Activated T-helper 17 cell treated with anti-CD3 and anti-CD28 coated beads, Interleukin-2, amount 50 U/mL, for 72 hours (primary cell): ENCODE data around the gene BOLL. TPM values are rescaled to one million over a fixed set of nuclear protein-coding genes. Genes with fewer than 3 reads are reported as not detected.

Experiments used
- ATAC-seq: fragments of 150-1000 bp; cut with Tn5 transposase; replicated peaks from 2 replicates; pipeline ENCODE4 v1.10.0; 2021; ENCODE audit warnings: mild to moderate bottlenecking, moderate library complexity
- H3K27ac Mint-ChIP-seq: one replicate; pipeline ENCODE4 v1.8.0; 2022; ENCODE audit warnings: mixed read lengths
- H3K27me3 Mint-ChIP-seq: one replicate; pipeline ENCODE4 v1.8.0; 2022; ENCODE audit warnings: mixed read lengths
- H3K36me3 Mint-ChIP-seq: one replicate; pipeline ENCODE4 v1.8.0; 2022; ENCODE audit warnings: low read depth, mild to moderate bottlenecking, mixed read lengths
- H3K4me1 Mint-ChIP-seq: one replicate; pipeline ENCODE4 v1.8.0; 2022; ENCODE audit warnings: mixed read lengths
- H3K4me3 Mint-ChIP-seq: one replicate; pipeline ENCODE4 v1.8.0; 2022; ENCODE audit warnings: mild to moderate bottlenecking, mixed read lengths
- H3K9me3 Mint-ChIP-seq: one replicate; pipeline ENCODE4 v1.8.0; 2022; ENCODE audit warnings: mixed read lengths
- total RNA-seq, 2 donors: library from RNA; stranded (reverse); gene quantifications; one replicate each; pipeline ENCODE4 v1.2.3, GENCODE V29; 2022

BOLL gene
- total RNA-seq, 2 donors from 2014 or later = not detected

GRCh38 chr2:197804758-197805714 lies 19.9 kb upstream of the BOLL start:
- peaks cover 28% of the 10 kb centered on the region for H3K4me1 Mint-ChIP-seq
- H3K27ac Mint-ChIP-seq = no peak overlapping the region
- H3K36me3 Mint-ChIP-seq = no peaks in the 10 kb centered on the region
- peak; percentile 37 for ATAC-seq
- H3K4me3 Mint-ChIP-seq = peak overlapping the region; percentile 93
- H3K9me3 Mint-ChIP-seq = no peaks in the 10 kb centered on the region
- no peaks in the 10 kb centered on the region for H3K27me3 Mint-ChIP-seq

GRCh38 chr2:197804049-197804757 lies 19.1 kb upstream of the BOLL start, which contains the start of gene PLCL1:
TSS of gene PLCL1 (plus strand) at chr2:197804593.
- Mint-ChIP-seq H3K4me1 (peaks cover 26% of the 10 kb centered on the region), H3K36me3 (no peaks in the 10 kb centered on the region), H3K27me3 (no peaks in the 10 kb centered on the region), H3K4me3 (peak within 1 kb of the TSS; percentile 93), H3K27ac (peak within 1 kb of the TSS; percentile 71), H3K9me3 (no peaks in the 10 kb centered on the region)
- ATAC-seq = peak; percentile 99

DNA sequence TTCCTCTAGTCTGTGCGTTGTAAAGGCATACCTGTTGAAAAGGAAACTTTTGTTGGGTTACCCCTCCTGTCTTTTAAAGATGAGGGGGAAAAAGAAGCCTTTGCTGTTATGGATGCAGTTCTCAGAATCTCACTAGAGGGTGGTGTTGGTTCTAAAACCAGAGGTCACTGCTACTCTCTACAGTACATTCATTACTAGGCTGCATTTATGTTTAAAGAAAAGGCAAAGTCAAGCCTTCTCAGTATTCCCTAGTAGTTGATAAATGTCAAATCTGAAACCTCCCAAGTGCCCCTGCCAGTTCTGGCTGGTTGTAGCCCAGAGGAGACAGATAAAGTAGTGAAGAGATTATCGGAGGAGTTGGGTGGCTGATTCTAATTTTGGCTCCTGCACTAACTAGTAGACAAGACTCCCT lies 17.9 kb upstream of the BOLL start:
- no peak overlapping the region for H3K27ac Mint-ChIP-seq
- peak overlapping the region; percentile 33 for H3K4me3 Mint-ChIP-seq
- no peaks in the 10 kb centered on the region for H3K27me3 Mint-ChIP-seq
- peak; percentile 28 for ATAC-seq
- H3K36me3 Mint-ChIP-seq = no peaks in the 10 kb centered on the region
- peaks cover 19% of the 10 kb centered on the region for H3K4me1 Mint-ChIP-seq
- no peaks in the 10 kb centered on the region for H3K9me3 Mint-ChIP-seq

DNA sequence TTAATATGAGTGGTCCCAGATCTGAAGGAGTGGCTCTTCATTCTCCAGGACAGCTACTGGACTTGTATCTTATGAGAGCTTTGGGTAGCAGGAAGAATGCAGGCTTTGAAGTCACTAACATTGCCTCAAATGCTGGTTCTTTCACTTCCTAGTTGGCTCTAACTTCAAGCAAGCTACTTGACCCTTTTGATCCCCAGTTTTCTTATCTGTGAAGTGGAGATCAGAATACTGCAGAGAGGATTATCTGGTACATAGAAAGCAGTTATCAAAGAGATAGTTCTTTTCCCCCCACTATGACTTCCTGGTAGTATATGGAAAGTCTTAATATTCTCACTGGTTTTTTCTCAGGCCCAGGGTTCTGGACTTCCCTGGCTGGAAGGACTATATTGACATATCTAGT lies 15.9 kb upstream of the BOLL start:
- no peaks in the 10 kb centered on the region for H3K9me3 Mint-ChIP-seq
- H3K27me3 Mint-ChIP-seq = no peaks in the 10 kb centered on the region
- no peak overlapping the region for H3K27ac Mint-ChIP-seq
- peaks cover 12% of the 10 kb centered on the region for H3K4me1 Mint-ChIP-seq
- no peak overlapping the region for H3K4me3 Mint-ChIP-seq
- no peak for ATAC-seq
- no peaks in the 10 kb centered on the region for H3K36me3 Mint-ChIP-seq

GRCh38 chr2:197800091-197800490 lies 15.0 kb upstream of the BOLL start:
- Mint-ChIP-seq H3K36me3 (no peaks in the 10 kb centered on the region), H3K9me3 (no peaks in the 10 kb centered on the region), H3K4me1 (peaks cover 5% of the 10 kb centered on the region), H3K27me3 (no peaks in the 10 kb centered on the region), H3K4me3 (no peak overlapping the region), H3K27ac (no peak overlapping the region)
- ATAC-seq = no peak

DNA sequence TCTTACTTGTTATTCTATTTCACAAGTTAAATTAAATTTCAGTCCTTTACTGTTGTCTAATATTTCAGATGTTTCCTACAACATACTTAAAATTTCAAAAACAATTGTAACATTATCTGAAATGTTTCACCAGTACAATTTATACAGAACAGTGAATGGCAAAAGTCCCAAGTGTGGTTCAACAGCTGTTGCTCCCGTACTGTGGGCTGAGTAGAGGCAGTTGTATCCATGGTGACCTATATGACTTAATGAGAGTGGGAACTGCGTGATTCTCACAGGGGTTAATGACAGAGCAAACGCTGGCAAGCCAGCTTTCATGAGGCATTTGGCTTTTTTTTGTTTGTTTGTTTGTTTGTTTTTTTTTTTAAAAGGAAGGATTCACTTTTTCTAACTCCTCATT lies 13.9 kb upstream of the BOLL start:
- Mint-ChIP-seq H3K27me3 (peaks cover 3% of the 10 kb centered on the region), H3K36me3 (no peaks in the 10 kb centered on the region), H3K4me3 (no peak overlapping the region), H3K9me3 (no peaks in the 10 kb centered on the region), H3K27ac (no peak overlapping the region), H3K4me1 (peaks cover 3% of the 10 kb centered on the region)
- no peak for ATAC-seq

DNA sequence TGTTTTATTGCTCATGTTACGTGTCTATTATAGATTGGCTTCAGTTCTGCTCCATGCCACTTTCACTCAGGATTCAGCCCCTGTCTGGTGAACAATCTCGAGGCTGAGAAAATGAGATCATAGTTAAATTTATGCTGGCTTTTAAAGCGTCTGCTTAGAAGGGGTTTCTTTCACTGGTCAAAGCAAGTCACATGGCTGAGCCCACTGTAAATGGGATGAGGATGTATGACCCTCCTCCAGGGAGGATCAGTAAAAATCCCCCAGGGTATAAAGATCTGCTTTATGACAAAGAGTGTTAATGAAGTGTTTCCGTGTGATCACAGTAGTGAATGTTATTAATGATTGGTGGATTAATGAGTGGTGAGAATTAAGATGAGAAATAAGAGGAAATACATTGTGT lies 13.1 kb upstream of the BOLL start:
- no peaks in the 10 kb centered on the region for H3K36me3 Mint-ChIP-seq
- H3K4me3 Mint-ChIP-seq = no peak overlapping the region
- H3K9me3 Mint-ChIP-seq = no peaks in the 10 kb centered on the region
- no peak overlapping the region for H3K27ac Mint-ChIP-seq
- no peaks in the 10 kb centered on the region for H3K4me1 Mint-ChIP-seq
- H3K27me3 Mint-ChIP-seq = peaks cover 8% of the 10 kb centered on the region
- no peak for ATAC-seq

- peak; percentile 95 for ATAC-seq
- Mint-ChIP-seq H3K27ac (no peak overlapping the region), H3K9me3 (no peaks in the 10 kb centered on the region), H3K27me3 (peaks cover 16% of the 10 kb centered on the region), H3K4me1 (no peaks in the 10 kb centered on the region), H3K4me3 (no peak overlapping the region), H3K36me3 (no peaks in the 10 kb centered on the region)
Measured at GRCh38 chr2:197795277-197795676, 10.2 kb upstream of the BOLL start.

GRCh38 chr2:197793456-197793855 lies 8.3 kb upstream of the BOLL start:
- Mint-ChIP-seq H3K27me3 (peaks cover 16% of the 10 kb centered on the region), H3K36me3 (no peaks in the 10 kb centered on the region), H3K4me3 (no peak overlapping the region), H3K9me3 (no peaks in the 10 kb centered on the region), H3K4me1 (no peaks in the 10 kb centered on the region), H3K27ac (no peak overlapping the region)
- no peak for ATAC-seq

- no peak overlapping the region for H3K27ac Mint-ChIP-seq
- no peaks in the 10 kb centered on the region for H3K36me3 Mint-ChIP-seq
- H3K4me1 Mint-ChIP-seq = peaks cover 4% of the 10 kb centered on the region
- no peaks in the 10 kb centered on the region for H3K9me3 Mint-ChIP-seq
- H3K27me3 Mint-ChIP-seq = peaks cover 8% of the 10 kb centered on the region
- H3K4me3 Mint-ChIP-seq = peak overlapping the region; percentile 71
- peak; percentile 78 for ATAC-seq
Measured at GRCh38 chr2:197786010-197786877, 1.1 kb upstream of the BOLL start.

GRCh38 chr2:197782126-197782525 lies 3.0 kb downstream of the BOLL start:
- Mint-ChIP-seq H3K4me1 (peaks cover 4% of the 10 kb centered on the region), H3K4me3 (no peak overlapping the region), H3K27me3 (peaks cover 3% of the 10 kb centered on the region), H3K9me3 (no peaks in the 10 kb centered on the region), H3K27ac (no peak overlapping the region), H3K36me3 (no peaks in the 10 kb centered on the region)
- peak; percentile 23 for ATAC-seq

- no peak overlapping the region for H3K4me3 Mint-ChIP-seq
- peaks cover 3% of the 10 kb centered on the region for H3K27me3 Mint-ChIP-seq
- ATAC-seq = no peak
- H3K36me3 Mint-ChIP-seq = no peaks in the 10 kb centered on the region
- peaks cover 4% of the 10 kb centered on the region for H3K4me1 Mint-ChIP-seq
- no peaks in the 10 kb centered on the region for H3K9me3 Mint-ChIP-seq
- H3K27ac Mint-ChIP-seq = no peak overlapping the region
Measured at GRCh38 chr2:197779261-197779660, 5.9 kb downstream of the BOLL start.

DNA sequence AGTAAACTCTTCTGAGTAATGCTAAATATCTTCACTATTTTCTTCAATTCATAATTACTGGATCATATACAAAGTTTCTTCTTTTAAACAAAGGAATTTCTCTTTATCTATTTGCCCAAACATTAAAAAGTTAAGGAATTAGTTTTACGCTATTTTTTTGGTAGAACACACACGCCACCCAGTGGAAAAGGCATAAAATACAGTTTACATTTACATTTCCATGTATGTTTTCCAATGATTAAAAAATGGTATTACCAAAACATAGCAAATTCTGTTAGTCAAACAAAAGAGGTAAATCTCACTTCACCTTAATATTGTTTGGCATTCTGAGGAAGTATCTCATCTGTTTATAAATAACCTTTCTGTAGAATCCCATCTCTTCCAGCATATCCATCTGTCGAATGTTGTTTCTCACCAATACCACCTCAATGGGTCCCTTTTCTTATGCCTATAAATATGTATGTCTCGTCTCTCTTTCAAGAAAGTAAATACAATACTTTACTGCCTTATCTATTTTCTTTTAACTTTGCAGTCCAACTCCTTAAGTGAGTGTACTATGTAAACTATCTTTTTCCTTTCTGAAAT lies 7.2 kb downstream of the BOLL start:
- Mint-ChIP-seq H3K36me3 (no peaks in the 10 kb centered on the region), H3K27ac (no peak overlapping the region), H3K9me3 (no peaks in the 10 kb centered on the region)

DNA sequence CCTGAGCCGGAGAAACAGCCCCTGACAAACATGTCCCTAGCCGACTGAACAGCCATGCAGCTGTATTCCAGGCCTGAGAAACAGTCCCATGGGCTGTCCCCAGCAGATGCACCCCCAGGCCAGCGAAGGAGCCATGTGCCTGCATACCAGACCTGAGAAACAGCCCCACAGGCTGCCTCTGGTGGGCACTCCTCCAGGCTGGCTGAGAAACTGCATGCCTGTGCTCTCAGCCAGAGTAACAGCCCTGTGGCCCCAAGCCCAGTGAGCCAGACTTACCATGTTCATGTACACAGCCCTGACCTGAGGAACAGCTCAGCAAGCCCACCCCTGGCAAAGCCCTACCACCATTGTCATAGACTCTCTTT lies 24.8 kb downstream of the BOLL start:
- Mint-ChIP-seq H3K36me3 (no peaks in the 10 kb centered on the region), H3K4me3 (no peak overlapping the region), H3K27ac (no peak overlapping the region), H3K9me3 (peaks cover 16% of the 10 kb centered on the region), H3K4me1 (no peaks in the 10 kb centered on the region), H3K27me3 (peaks cover 12% of the 10 kb centered on the region)
- no peak for ATAC-seq

More for the DNA sequence above, 7.2 kb downstream of the BOLL start:
- Mint-ChIP-seq H3K27me3 (no peaks in the 10 kb centered on the region), H3K4me3 (no peak overlapping the region), H3K4me1 (peaks cover 4% of the 10 kb centered on the region)
- ATAC-seq = no peak
